ENCODE results near the gene STX8.

DNA sequence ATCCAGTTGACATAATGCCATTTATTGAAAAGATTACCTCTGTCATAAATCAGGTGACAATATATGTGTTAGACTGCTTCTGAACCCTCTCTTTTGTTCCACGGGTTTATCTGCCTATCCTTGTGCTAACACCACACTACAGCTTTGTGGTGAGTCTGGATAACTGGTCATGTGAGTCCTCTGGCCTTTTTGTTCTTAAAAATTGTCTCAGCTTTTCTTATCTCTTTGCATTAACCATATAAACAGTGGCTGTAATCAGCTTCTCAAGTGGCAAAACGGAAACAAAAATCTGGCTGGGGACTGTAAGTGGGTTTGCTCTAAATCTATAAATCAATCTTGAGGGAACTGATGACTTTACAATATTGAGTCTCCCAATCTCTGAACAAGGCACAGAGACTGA lies 44.6 kb downstream of the STX8 start:
- TF ChIP-seq POLR2A (IDR thresholded peaks at IDR 0.05; ENCODE audit: low read depth, low read length): no peak
- TF ChIP-seq POLR2AphosphoS5 (IDR thresholded peaks at IDR 0.05; ENCODE audit: low read depth, low read length): no peak
- no peak for TF ChIP-seq TAF1 (IDR thresholded peaks at IDR 0.05; ENCODE audit: low read depth, low read length)
- TF ChIP-seq SPI1 (IDR thresholded peaks at IDR 0.05; ENCODE audit: low read depth, low read length): no peak
- no peak for TF ChIP-seq POU2F2 (IDR thresholded peaks at IDR 0.05; ENCODE audit: low read depth, low read length)

All from GM12891 (cell line).